GM18520 (cell line): ENCODE results near the gene PHYHD1.
"Not testable (repeated sequence)": the region's sequence is repeated elsewhere in the genome, so short reads cannot be mapped to it uniquely, and the experiment has no call there.

ENCODE experiments used
- ATAC-seq: cut with Tn5 transposase; IDR thresholded peaks from one replicate; pipeline ENCODE4 v1.9.1; 2021; ENCODE audit not compliant: unreplicated experiment

The PHYHD1 gene

GRCh38 chr9:128947527-128948301 lies 26.9 kb downstream of the PHYHD1 start, which contains the start of the genes DOLK and NUP188:
TSS of gene DOLK (minus strand) at chr9:128947603. CDS start at chr9:128947303, 300 bp downstream.
TSS of gene NUP188 (plus strand) at chr9:128947699. CDS start at chr9:128947720, 21 bp downstream.
- ATAC-seq, result peak; percentile 73

GRCh38 chr9:128961403-128961802 lies 40.6 kb downstream of the PHYHD1 start:
- ATAC-seq, result not testable (repeated sequence)

GRCh38 chr9:128969491-128969890 lies 48.7 kb downstream of the PHYHD1 start:
- ATAC-seq, result no peak

GRCh38 chr9:128972956-128973355 lies 52.2 kb downstream of the PHYHD1 start:
- no peak for ATAC-seq

GRCh38 chr9:128979111-128979510 lies 58.3 kb downstream of the PHYHD1 start:
- ATAC-seq, result no peak

- no peak for ATAC-seq
Observed at GRCh38 chr9:128983536-128983935, 62.8 kb downstream of the PHYHD1 start.

GRCh38 chr9:128986671-128987070 lies 65.9 kb downstream of the PHYHD1 start:
- no peak for ATAC-seq

- no peak for ATAC-seq
Observed at GRCh38 chr9:128987805-128988204, 67.0 kb downstream of the PHYHD1 start.
